Right lobe of liver (tissue), 4 donors: ENCODE results near the gene KBTBD12.

Experiments used
- POLR2A ChIP-seq: fragments of 450-650 bp; IDR thresholded peaks from one replicate; pipeline ENCODE4 v1.6.1; 2017; ENCODE audit warnings: antibody characterized with exemption, mild to moderate bottlenecking
- TF ChIP-seq, protein P1 (sequence below), 4 donors: fragments of 200-600 bp in 3 of 4; fragments of 450-650 bp in 1 of 4; IDR thresholded peaks; one replicate each; pipeline versions ENCODE4 v1.5.1 to v1.8.0; 2016 to 2022; ENCODE audit warnings: antibody characterized with exemption in 4 of 4, mild to moderate bottlenecking in 2 of 4
- donor health status: DM: no; HTN: no; CAD: no.
- donor health status: DM: no; HTN: no; CAD: no.
- donor health status: DM: no; HTN: yes; CAD: no.

GRCh38 chr3:127886956-127887231 is 28.1 kb upstream of the KBTBD12 start:
- TF ChIP-seq, protein P1, sequence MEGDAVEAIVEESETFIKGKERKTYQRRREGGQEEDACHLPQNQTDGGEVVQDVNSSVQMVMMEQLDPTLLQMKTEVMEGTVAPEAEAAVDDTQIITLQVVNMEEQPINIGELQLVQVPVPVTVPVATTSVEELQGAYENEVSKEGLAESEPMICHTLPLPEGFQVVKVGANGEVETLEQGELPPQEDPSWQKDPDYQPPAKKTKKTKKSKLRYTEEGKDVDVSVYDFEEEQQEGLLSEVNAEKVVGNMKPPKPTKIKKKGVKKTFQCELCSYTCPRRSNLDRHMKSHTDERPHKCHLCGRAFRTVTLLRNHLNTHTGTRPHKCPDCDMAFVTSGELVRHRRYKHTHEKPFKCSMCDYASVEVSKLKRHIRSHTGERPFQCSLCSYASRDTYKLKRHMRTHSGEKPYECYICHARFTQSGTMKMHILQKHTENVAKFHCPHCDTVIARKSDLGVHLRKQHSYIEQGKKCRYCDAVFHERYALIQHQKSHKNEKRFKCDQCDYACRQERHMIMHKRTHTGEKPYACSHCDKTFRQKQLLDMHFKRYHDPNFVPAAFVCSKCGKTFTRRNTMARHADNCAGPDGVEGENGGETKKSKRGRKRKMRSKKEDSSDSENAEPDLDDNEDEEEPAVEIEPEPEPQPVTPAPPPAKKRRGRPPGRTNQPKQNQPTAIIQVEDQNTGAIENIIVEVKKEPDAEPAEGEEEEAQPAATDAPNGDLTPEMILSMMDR (IDR thresholded peaks at IDR 0.05), result no peak
- TF ChIP-seq POLR2A, result no peak
